ENCODE results near the gene RNF141.

DNA sequence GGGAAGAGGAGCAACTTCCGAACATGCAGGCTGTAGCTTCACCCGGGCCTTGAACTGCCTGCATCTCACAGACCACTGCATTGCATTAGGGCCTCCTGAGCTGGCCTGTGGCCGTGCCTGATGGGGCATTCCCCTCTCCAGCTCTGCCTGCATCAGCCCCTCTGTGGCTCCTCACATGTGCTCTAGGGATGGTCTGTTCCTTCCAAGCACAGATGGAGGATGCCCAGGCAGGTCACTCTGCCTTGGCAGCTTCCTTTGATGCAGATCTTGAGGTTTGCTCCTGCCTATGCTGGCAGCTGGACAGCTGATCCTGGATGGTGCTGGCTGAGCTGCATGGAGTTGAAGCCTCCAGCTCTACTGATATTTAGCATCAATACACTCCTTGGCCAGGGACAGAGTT lies 57.4 kb downstream of the RNF141 start:
- TF ChIP-seq, protein P1, sequence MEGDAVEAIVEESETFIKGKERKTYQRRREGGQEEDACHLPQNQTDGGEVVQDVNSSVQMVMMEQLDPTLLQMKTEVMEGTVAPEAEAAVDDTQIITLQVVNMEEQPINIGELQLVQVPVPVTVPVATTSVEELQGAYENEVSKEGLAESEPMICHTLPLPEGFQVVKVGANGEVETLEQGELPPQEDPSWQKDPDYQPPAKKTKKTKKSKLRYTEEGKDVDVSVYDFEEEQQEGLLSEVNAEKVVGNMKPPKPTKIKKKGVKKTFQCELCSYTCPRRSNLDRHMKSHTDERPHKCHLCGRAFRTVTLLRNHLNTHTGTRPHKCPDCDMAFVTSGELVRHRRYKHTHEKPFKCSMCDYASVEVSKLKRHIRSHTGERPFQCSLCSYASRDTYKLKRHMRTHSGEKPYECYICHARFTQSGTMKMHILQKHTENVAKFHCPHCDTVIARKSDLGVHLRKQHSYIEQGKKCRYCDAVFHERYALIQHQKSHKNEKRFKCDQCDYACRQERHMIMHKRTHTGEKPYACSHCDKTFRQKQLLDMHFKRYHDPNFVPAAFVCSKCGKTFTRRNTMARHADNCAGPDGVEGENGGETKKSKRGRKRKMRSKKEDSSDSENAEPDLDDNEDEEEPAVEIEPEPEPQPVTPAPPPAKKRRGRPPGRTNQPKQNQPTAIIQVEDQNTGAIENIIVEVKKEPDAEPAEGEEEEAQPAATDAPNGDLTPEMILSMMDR (IDR thresholded peaks at IDR 0.05; ENCODE audit: extremely low read depth in 1 of 2, insufficient read depth in 1 of 2, low read depth in 1 of 2, low read length in 2 of 2) = no peak
- TF ChIP-seq POLR2A (IDR thresholded peaks at IDR 0.05; ENCODE audit: low read depth, low read length) = no peak
- no peak for TF ChIP-seq POLR2AphosphoS5 (IDR thresholded peaks at IDR 0.05; ENCODE audit: insufficient read depth, low read depth, low read length)
- no peak for TF ChIP-seq JUN (IDR thresholded peaks at IDR 0.05; ENCODE audit: borderline replicate concordance, insufficient read depth, insufficient read length, low read depth)
- no peak for TF ChIP-seq EZH2 (IDR thresholded peaks at IDR 0.05; ENCODE audit: borderline replicate concordance, low read depth, low read length, severe bottlenecking)
- TF ChIP-seq, protein P2, sequence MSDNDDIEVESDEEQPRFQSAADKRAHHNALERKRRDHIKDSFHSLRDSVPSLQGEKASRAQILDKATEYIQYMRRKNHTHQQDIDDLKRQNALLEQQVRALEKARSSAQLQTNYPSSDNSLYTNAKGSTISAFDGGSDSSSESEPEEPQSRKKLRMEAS (IDR thresholded peaks at IDR 0.05; ENCODE audit: insufficient read depth, insufficient read length) = no peak
- no peak for TF ChIP-seq MYC (IDR thresholded peaks at IDR 0.05; ENCODE audit: low read depth, low read length)
- no peak for TF ChIP-seq GATA2 (IDR thresholded peaks at IDR 0.05; ENCODE audit: insufficient read depth, insufficient read length, low read depth, low read length)
- no peak for TF ChIP-seq FOS (IDR thresholded peaks at IDR 0.05; ENCODE audit: borderline replicate concordance, insufficient read depth, low read length)
